ENCODE results near the gene PDE2A.

PDE2A gene

GRCh38 chr11:72704028-72704782, 30.0 kb upstream of the PDE2A start:
- no peak for DNase-seq

- peak; percentile 82 for DNase-seq
Measured at GRCh38 chr11:72703267-72704008, 29.2 kb upstream of the PDE2A start.

- no peak for DNase-seq
Measured at GRCh38 chr11:72702577-72703241, 28.5 kb upstream of the PDE2A start.

GRCh38 chr11:72702096-72702495, 27.9 kb upstream of the PDE2A start:
- DNase-seq: no peak

GRCh38 chr11:72701466-72701865, 27.2 kb upstream of the PDE2A start:
- no peak for DNase-seq

- peak; percentile 30 for DNase-seq
Measured at GRCh38 chr11:72700146-72700545, 25.9 kb upstream of the PDE2A start.

GRCh38 chr11:72697814-72698213, 23.6 kb upstream of the PDE2A start:
- DNase-seq: no peak

- DNase-seq: no peak
Measured at GRCh38 chr11:72696866-72697700, 22.9 kb upstream of the PDE2A start.

- no peak for DNase-seq
Measured at GRCh38 chr11:72695354-72695753, 21.1 kb upstream of the PDE2A start.

- DNase-seq: no peak
Measured at GRCh38 chr11:72693271-72693968, 19.2 kb upstream of the PDE2A start.

- DNase-seq: no peak
Measured at GRCh38 chr11:72692498-72693237, 18.4 kb upstream of the PDE2A start.

- peak; percentile 22 for DNase-seq
Measured at GRCh38 chr11:72690166-72690565, 15.9 kb upstream of the PDE2A start.

GRCh38 chr11:72688929-72689328, 14.7 kb upstream of the PDE2A start:
- no peak for DNase-seq

- no peak for DNase-seq
Measured at GRCh38 chr11:72688486-72688885, 14.3 kb upstream of the PDE2A start.

- DNase-seq: no peak
Measured at GRCh38 chr11:72687326-72687725, 13.1 kb upstream of the PDE2A start.

- DNase-seq: peak; percentile 62
Measured at GRCh38 chr11:72686639-72687220, 12.5 kb upstream of the PDE2A start.

- DNase-seq: peak; percentile 75
Measured at GRCh38 chr11:72685560-72686480, 11.6 kb upstream of the PDE2A start.

GRCh38 chr11:72684236-72684912, 10.2 kb upstream of the PDE2A start:
- peak; percentile 37 for DNase-seq

GRCh38 chr11:72683782-72684200, 9.6 kb upstream of the PDE2A start:
- no peak for DNase-seq
